GM18517 (cell line): Measurements from ENCODE around the gene SLC5A2.

Source experiments
- ATAC-seq: cut with Tn5 transposase; IDR thresholded peaks from one replicate; pipeline ENCODE4 v1.9.1; 2021; ENCODE audit warnings: mild to moderate bottlenecking, moderate library complexity; ENCODE audit not compliant: unreplicated experiment

Gene SLC5A2

GRCh38 chr16:31459687-31460581 is 23.0 kb upstream of the SLC5A2 start:
- ATAC-seq: peak; percentile 71

- ATAC-seq: no peak
Measured at GRCh38 chr16:31460582-31461002, 22.3 kb upstream of the SLC5A2 start.

GRCh38 chr16:31461201-31461920 is 21.6 kb upstream of the SLC5A2 start:
- no peak for ATAC-seq

GRCh38 chr16:31461921-31462804 is 20.8 kb upstream of the SLC5A2 start:
- no peak for ATAC-seq

- ATAC-seq: no peak
Measured at GRCh38 chr16:31464348-31464769, 18.6 kb upstream of the SLC5A2 start.

GRCh38 chr16:31464781-31465260 is 18.1 kb upstream of the SLC5A2 start:
- ATAC-seq: no peak

GRCh38 chr16:31465788-31466370 is 17.0 kb upstream of the SLC5A2 start:
- ATAC-seq: no peak

- no peak for ATAC-seq
Measured at GRCh38 chr16:31466381-31466841, 16.5 kb upstream of the SLC5A2 start.

- no peak for ATAC-seq
Measured at GRCh38 chr16:31467151-31467773, 15.7 kb upstream of the SLC5A2 start.

- no peak for ATAC-seq
Measured at GRCh38 chr16:31467858-31468257, 15.1 kb upstream of the SLC5A2 start.

- no peak for ATAC-seq
Measured at GRCh38 chr16:31470615-31471014, 12.3 kb upstream of the SLC5A2 start.

GRCh38 chr16:31471241-31471874 is 11.6 kb upstream of the SLC5A2 start:
- no peak for ATAC-seq

- ATAC-seq: no peak
Measured at GRCh38 chr16:31471875-31472708, 10.8 kb upstream of the SLC5A2 start, which contains the start of gene TGFB1I1. TGFB1I1 (plus strand) TSS chr16:31472152; CDS start chr16:31472189, 37 bp downstream.

- no peak for ATAC-seq
Measured at GRCh38 chr16:31472709-31473203, 10.2 kb upstream of the SLC5A2 start.

- ATAC-seq: no peak
Measured at GRCh38 chr16:31473264-31473984, 9.5 kb upstream of the SLC5A2 start.

- no peak for ATAC-seq
Measured at GRCh38 chr16:31474173-31474714, 8.7 kb upstream of the SLC5A2 start.
